Gastroesophageal sphincter (tissue), 3 donors: Measurements from ENCODE around the gene MTLN.

ENCODE experiments used
- POLR2AphosphoS5 ChIP-seq: sonication (generic); formaldehyde crosslinking; IDR thresholded peaks from one replicate; pipeline ENCODE4 v1.6.1; 2017; ENCODE audit warnings: antibody characterized with exemption
- TF ChIP-seq, protein P1 (sequence below), 4 experiments: fragments of 200-600 bp in 2 of 4; fragments of 450-650 bp in 2 of 4; sonication (generic) in 1 of 4; IDR thresholded peaks; one replicate each; pipeline ENCODE4 v1.5.1; 2017 to 2019; ENCODE audit warnings: antibody characterized with exemption in 4 of 4, mild to moderate bottlenecking in 2 of 4, moderate library complexity in 2 of 4

DNA sequence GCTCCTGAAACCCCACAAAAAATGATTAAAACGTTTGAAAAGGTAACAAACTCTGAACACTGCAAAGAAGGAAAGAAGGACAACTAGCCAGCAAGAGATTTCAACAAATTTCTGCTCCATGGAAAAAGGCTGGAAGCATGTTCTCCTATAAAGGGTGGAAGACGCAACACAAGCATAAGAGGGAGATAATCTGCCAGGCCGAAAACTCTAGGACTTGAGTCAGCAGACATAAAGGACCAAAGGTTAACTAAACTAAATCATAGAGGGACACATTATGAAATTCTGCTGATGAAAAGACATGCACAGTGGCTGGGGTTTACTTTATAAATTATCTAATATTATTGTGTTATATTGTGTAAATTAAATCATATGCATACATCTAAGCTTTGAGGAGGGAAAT lies 14.3 kb downstream of the MTLN start:
- TF ChIP-seq, protein P1, sequence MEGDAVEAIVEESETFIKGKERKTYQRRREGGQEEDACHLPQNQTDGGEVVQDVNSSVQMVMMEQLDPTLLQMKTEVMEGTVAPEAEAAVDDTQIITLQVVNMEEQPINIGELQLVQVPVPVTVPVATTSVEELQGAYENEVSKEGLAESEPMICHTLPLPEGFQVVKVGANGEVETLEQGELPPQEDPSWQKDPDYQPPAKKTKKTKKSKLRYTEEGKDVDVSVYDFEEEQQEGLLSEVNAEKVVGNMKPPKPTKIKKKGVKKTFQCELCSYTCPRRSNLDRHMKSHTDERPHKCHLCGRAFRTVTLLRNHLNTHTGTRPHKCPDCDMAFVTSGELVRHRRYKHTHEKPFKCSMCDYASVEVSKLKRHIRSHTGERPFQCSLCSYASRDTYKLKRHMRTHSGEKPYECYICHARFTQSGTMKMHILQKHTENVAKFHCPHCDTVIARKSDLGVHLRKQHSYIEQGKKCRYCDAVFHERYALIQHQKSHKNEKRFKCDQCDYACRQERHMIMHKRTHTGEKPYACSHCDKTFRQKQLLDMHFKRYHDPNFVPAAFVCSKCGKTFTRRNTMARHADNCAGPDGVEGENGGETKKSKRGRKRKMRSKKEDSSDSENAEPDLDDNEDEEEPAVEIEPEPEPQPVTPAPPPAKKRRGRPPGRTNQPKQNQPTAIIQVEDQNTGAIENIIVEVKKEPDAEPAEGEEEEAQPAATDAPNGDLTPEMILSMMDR (IDR thresholded peaks at IDR 0.05), result no peak
- no peak for TF ChIP-seq POLR2AphosphoS5
